Activated CD4-positive, alpha-beta memory T cell treated with anti-CD3 and anti-CD28 coated beads for 36 hours (primary cell): ENCODE data around the gene RPRD2. TPM values are rescaled to one million over a fixed set of nuclear protein-coding genes. Genes with fewer than 3 reads are reported as not detected.

Experiments
- CTCF ChIA-PET: fragments of 350-600 bp; sonication (Branson Sonifier 250); formaldehyde crosslinking; loops from one replicate; lab custom pipeline; 2021; ENCODE audit warnings: antibody characterized with exemption, inconsistent platforms; lab: Charles Lee
- POLR2A ChIA-PET: fragments of 350-600 bp; sonication (Branson Sonifier 250); formaldehyde crosslinking; loops from one replicate; lab custom pipeline; 2021; ENCODE audit warnings: antibody characterized with exemption; lab: Charles Lee
- DNase-seq: peaks from one replicate; pipeline ENCODE4 v3.0.0-alpha.2; 2020
- H3K27ac Mint-ChIP-seq: one replicate; pipeline ENCODE4 v1.8.0; 2021; ENCODE audit warnings: mixed read lengths
- H3K27me3 Mint-ChIP-seq: one replicate; pipeline ENCODE4 v1.8.0; 2021; ENCODE audit warnings: mixed read lengths
- H3K36me3 Mint-ChIP-seq: one replicate; pipeline ENCODE4 v1.8.0; 2021; ENCODE audit warnings: mixed read lengths
- H3K4me1 Mint-ChIP-seq: one replicate; pipeline ENCODE4 v1.8.0; 2021; ENCODE audit warnings: low read depth, mixed read lengths
- H3K4me3 Mint-ChIP-seq: one replicate; pipeline ENCODE4 v1.8.0; 2021; ENCODE audit warnings: mild to moderate bottlenecking, mixed read lengths
- H3K9me3 Mint-ChIP-seq: one replicate; pipeline ENCODE4 v1.8.0; 2021; ENCODE audit warnings: mixed read lengths
- intact Hi-C: fragments of 100-400 bp; cut with micrococcal nuclease; formaldehyde crosslinking; loops from one replicate; pipeline ENCODE4 v1.15.1; 2023
- total RNA-seq, 2 experiments: library from RNA; stranded (reverse); gene quantifications; one replicate each; pipeline ENCODE4 v1.2.3, GENCODE V29; 2021

RPRD2 gene
- total RNA-seq, 2 experiments from 2014 or later = 22.2 to 22.6 TPM

DNA sequence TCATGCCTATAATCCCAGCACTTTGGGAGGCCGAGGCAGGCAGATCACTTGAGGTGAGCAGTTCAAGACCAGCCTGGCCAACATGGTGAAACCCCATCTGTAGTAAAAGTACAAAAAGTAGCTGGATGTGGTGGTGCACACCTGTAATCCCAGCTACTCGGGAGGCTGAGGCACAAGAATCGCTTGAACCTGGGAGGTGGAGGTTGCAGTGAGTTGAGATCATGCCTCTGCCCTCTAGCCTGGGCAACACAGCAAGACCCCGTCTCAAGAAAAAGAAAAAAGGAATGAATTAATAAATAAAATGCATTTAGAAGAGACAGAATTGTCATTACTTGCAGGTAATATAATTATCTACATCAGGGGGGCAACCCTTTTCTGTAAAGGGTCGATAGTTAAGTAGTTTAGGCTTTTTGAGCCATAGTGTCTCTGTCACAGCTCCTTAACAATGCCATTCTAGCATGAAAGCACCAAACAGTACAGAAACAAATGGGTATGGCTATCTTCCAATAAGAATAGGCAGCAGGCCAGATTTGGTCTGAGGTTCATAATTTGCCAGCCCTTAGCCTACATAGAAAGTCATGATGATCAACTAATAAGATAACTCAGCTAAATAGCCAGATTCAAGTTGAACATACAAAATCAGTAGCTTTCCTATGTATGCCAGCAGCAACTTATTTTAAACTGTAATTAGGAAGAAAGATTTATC lies 56.8 kb downstream of the RPRD2 start:
- POLR2A ChIA-PET = no interaction called here
- CTCF ChIA-PET = interaction anchor here (0.6 kb wide), 1 partner anchor 560 kb away, joined by 3 read pairs; no protein-coding TSS in a partner anchor
- no peak overlapping the region for H3K27ac Mint-ChIP-seq
- H3K9me3 Mint-ChIP-seq = no peaks in the 10 kb centered on the region
- no peak overlapping the region for H3K4me3 Mint-ChIP-seq
- intact Hi-C loops = no loop called here
- peaks cover 24% of the 10 kb centered on the region for H3K4me1 Mint-ChIP-seq
- no peaks in the 10 kb centered on the region for H3K27me3 Mint-ChIP-seq
- H3K36me3 Mint-ChIP-seq = peaks cover 3% of the 10 kb centered on the region
- no peak for DNase-seq

DNA sequence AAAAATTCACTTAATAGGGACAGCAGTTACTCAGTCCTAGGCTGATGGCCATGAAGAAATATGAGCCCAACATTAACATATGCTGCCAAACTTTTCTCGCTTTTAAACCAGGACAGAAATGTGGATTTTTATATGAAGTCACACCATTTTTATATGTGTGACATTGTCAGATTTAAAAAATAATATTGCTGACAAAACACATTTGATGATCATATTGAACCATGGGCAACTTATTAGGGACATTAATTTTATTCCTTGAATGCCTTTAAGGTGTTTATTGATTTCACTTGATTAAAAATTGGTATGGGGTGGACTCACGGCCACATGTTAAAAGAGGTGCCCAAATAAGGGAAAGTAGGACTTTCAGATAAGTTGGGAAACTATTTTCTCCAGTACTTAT lies 58.6 kb downstream of the RPRD2 start:
- Mint-ChIP-seq H3K4me3 (no peak overlapping the region), H3K4me1 (peaks cover 9% of the 10 kb centered on the region), H3K27ac (no peak overlapping the region), H3K9me3 (no peaks in the 10 kb centered on the region), H3K36me3 (peaks cover 2% of the 10 kb centered on the region), H3K27me3 (no peaks in the 10 kb centered on the region)
- ChIA-PET CTCF (no interaction called here), POLR2A (interaction anchor here (0.6 kb wide), 1 partner anchor 48 kb away, joined by 4 read pairs; no protein-coding TSS in a partner anchor)
- no peak for DNase-seq
- intact Hi-C loops = no loop called here

DNA sequence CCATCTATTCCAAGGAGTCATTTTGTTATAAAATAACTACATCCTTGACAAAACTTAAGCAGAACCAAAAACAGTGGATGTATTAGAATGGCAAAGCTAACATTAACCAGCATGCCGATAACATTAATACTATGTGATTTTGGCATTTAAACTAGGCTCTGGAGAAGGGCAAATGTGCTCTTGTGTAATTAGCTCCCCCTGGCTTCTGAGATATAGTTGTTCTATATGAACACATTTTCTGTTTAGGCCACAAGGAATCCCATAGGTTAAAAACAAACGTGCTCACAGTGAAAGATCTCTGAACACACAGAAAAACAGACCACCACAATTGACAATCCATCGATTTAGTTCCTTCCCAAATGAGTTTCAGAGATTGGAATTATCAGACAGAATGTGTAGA lies 65.9 kb downstream of the RPRD2 start:
- H3K4me3 Mint-ChIP-seq = no peak overlapping the region
- ChIA-PET POLR2A (no interaction called here), CTCF (interaction anchor here (0.8 to 1.4 kb wide), 3 partner anchors 16 to 174 kb away, joined by 3 to 4 read pairs (median 3); partner anchors contain the start of gene RPRD2)
- peaks cover 2% of the 10 kb centered on the region for H3K4me1 Mint-ChIP-seq
- intact Hi-C loops = loop anchor here (5.0 kb wide), 1 partner anchor 173 kb away; the partner anchor contains the start of gene CA14
- no peaks in the 10 kb centered on the region for H3K27me3 Mint-ChIP-seq
- H3K36me3 Mint-ChIP-seq = peaks cover 5% of the 10 kb centered on the region
- DNase-seq = no peak
- no peaks in the 10 kb centered on the region for H3K9me3 Mint-ChIP-seq
- H3K27ac Mint-ChIP-seq = no peak overlapping the region

DNA sequence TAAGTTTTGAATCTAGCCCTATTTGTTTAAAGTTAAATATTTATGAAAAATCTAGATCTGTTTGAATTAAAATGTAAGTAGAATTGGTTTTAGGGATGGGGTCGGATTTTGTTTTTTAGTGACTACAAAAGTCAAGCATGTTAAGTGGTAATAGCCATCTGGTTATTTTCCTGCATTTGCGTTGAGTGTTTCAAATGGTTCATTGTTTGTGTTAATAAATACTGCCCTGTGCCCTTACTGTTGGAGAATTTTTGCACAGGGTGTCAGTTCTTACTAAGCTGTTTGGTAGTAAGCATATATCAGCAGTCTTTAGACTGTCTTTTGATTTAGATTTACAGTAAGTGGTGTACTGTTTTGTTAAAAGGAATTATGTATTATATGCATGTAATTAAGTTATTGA lies 77.2 kb downstream of the RPRD2 start:
- intact Hi-C loops = loop anchor here (5.0 kb wide), 2 partner anchors 79 to 184 kb away; partner anchors contain the start of genes CA14 and RPRD2
- no peak overlapping the region for H3K27ac Mint-ChIP-seq
- peaks cover 18% of the 10 kb centered on the region for H3K36me3 Mint-ChIP-seq
- ChIA-PET POLR2A (no interaction called here), CTCF (no interaction called here)
- H3K27me3 Mint-ChIP-seq = no peaks in the 10 kb centered on the region
- H3K4me3 Mint-ChIP-seq = no peak overlapping the region
- peaks cover 12% of the 10 kb centered on the region for H3K4me1 Mint-ChIP-seq
- no peak for DNase-seq
- no peaks in the 10 kb centered on the region for H3K9me3 Mint-ChIP-seq

DNA sequence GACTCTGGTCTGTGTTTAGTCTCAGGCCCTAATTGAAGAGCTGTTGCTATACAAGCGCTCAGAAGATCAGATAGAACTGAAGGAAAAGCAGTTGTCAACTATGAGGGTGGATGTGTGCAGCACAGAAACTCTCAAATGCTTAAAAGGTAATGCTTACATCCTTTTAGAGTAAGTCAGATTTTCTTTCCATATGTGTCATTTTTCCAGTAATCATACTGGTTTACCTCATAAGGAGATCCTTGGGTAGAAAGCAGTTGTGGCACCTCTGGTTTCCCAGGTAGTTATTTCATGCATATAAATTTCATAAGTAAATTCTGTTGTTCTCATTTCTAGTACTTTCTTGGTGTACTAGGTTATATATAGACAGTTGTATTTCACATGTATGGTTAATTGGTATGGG lies 80.3 kb downstream of the RPRD2 start:
- intact Hi-C loops = loop anchor here (5.0 kb wide), 2 partner anchors 82 to 187 kb away; partner anchors contain the start of genes CA14 and RPRD2
- Mint-ChIP-seq H3K27ac (peak overlapping the region; percentile 87), H3K9me3 (no peaks in the 10 kb centered on the region), H3K4me1 (peaks cover 12% of the 10 kb centered on the region), H3K36me3 (peaks cover 24% of the 10 kb centered on the region), H3K4me3 (no peak overlapping the region), H3K27me3 (no peaks in the 10 kb centered on the region)
- DNase-seq = peak; percentile 13
- ChIA-PET POLR2A (interaction anchor here (1.1 kb wide), 1 partner anchor 122 kb away, joined by 3 read pairs; no protein-coding TSS in a partner anchor), CTCF (interaction anchor here (0.7 to 1.0 kb wide), 2 partner anchors 89 to 188 kb away, joined by 3 to 5 read pairs; no protein-coding TSS in a partner anchor)

DNA sequence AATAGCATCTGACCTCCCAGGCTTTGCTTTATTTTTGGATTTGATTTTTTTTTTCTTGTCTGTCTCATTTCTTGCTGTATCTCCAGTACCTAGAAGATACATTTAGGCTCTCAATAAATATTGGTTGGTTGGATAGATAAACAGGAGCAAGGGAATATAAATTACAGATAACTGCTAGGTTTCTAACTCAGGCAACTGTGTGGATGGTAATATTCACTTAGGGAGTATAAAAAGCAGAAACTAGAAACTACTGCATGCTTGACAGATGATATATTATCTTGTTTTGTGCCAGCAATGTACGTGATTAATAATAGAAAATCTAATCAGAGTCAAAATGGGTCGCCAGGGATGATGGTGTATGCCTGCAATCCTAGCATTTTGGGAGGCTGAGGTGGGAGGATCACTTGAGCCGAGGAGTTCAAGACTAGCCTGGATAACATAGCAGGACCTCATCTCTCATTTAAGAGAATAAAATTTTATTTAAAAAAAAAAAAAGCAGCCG lies 92.2 kb downstream of the RPRD2 start:
- ChIA-PET POLR2A (no interaction called here), CTCF (no interaction called here)
- intact Hi-C loops = no loop called here
- Mint-ChIP-seq H3K4me1 (peaks cover 6% of the 10 kb centered on the region), H3K36me3 (peaks cover 14% of the 10 kb centered on the region), H3K27me3 (no peaks in the 10 kb centered on the region), H3K4me3 (no peak overlapping the region), H3K9me3 (no peaks in the 10 kb centered on the region), H3K27ac (no peak overlapping the region)
- DNase-seq = no peak

DNA sequence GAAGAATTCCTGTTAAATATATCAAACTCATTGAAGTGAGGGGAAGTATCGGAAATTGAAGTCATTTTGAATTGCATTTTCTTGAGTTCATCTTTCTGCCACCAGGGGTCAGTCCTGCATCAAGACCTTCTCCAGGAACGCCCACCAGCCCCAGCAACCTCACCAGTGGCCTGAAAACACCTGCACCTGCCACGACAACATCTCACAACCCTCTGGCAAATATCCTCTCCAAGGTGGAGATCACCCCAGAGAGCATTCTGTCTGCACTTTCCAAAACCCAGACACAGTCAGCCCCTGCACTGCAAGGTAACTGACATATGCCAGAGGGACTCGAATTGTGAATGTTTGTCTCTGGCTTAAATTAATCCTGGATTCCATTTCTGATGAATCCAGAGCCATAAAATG lies 100.5 kb downstream of the RPRD2 start:
- Mint-ChIP-seq H3K4me1 (peaks cover 4% of the 10 kb centered on the region), H3K27me3 (no peaks in the 10 kb centered on the region), H3K36me3 (peaks cover 18% of the 10 kb centered on the region), H3K27ac (peak overlapping the region; percentile 11), H3K9me3 (no peaks in the 10 kb centered on the region), H3K4me3 (no peak overlapping the region)
- intact Hi-C loops = loop anchor here (1.0 to 5.0 kb wide), 3 partner anchors 53 to 513 kb away; partner anchors contain the start of gene FALEC
- ChIA-PET POLR2A (no interaction called here), CTCF (interaction anchor here (0.6 to 2.5 kb wide), 6 partner anchors 36 to 96 kb away, joined by 3 to 15 read pairs (median 6); partner anchors contain the start of gene FALEC)
- peak; percentile 76 for DNase-seq

DNA sequence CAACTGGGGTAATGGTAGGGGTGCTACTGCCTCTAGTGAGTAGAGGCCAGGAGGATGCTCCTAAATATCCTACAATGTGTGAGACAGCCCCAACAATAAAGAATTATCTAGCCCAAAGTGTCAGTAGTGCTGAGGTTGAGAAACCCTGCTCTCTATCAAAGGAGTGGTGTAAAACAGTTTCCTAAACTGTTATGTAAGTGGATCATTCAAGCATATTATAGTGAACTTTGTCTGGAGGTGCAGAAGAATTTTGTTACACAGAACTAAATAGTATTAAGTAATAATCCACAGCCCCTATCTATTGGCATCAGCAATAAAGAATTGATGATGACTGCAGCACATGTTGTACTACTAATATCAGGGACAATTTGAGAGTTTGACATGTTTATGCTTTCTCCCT lies 103.0 kb downstream of the RPRD2 start:
- intact Hi-C loops = no loop called here
- H3K27ac Mint-ChIP-seq = no peak overlapping the region

DNA sequence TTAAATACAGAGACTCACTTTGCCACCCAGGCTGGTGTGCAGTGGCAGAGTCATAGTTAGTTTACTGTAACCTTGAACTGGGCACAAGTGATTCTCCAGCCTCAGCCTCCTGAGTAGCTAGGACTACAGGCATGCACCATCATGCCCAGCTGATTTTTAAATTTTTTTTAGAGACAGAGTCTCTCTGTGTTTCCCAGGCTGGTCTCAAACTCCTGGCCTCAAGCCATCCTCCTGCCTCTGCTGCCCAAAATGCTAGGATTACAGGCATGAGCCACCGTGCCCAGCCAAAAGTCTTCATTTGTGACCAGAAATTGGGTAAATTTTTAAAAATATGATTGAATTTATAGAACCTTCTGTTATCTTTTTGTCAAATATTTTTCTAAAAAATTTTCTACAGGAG lies 105.3 kb downstream of the RPRD2 start:
- no peak for DNase-seq
- no peak overlapping the region for H3K27ac Mint-ChIP-seq
- H3K4me1 Mint-ChIP-seq = peaks cover 2% of the 10 kb centered on the region
- intact Hi-C loops = no loop called here
- peaks cover 32% of the 10 kb centered on the region for H3K36me3 Mint-ChIP-seq
- H3K27me3 Mint-ChIP-seq = no peaks in the 10 kb centered on the region
- CTCF ChIA-PET = interaction anchor here (0.6 kb wide), 1 partner anchor 630 kb away, joined by 3 read pairs; no protein-coding TSS in a partner anchor
- H3K4me3 Mint-ChIP-seq = no peak overlapping the region
- POLR2A ChIA-PET = no interaction called here
- H3K9me3 Mint-ChIP-seq = no peaks in the 10 kb centered on the region

More for the DNA sequence above, 103.0 kb downstream of the RPRD2 start:
- Mint-ChIP-seq H3K36me3 (peaks cover 28% of the 10 kb centered on the region), H3K4me3 (no peak overlapping the region), H3K27me3 (no peaks in the 10 kb centered on the region), H3K4me1 (peaks cover 4% of the 10 kb centered on the region), H3K9me3 (no peaks in the 10 kb centered on the region)
- ChIA-PET CTCF (interaction anchor here (0.6 kb wide), 1 partner anchor 62 kb away, joined by 3 read pairs; no protein-coding TSS in a partner anchor), POLR2A (no interaction called here)
- DNase-seq = no peak

DNA sequence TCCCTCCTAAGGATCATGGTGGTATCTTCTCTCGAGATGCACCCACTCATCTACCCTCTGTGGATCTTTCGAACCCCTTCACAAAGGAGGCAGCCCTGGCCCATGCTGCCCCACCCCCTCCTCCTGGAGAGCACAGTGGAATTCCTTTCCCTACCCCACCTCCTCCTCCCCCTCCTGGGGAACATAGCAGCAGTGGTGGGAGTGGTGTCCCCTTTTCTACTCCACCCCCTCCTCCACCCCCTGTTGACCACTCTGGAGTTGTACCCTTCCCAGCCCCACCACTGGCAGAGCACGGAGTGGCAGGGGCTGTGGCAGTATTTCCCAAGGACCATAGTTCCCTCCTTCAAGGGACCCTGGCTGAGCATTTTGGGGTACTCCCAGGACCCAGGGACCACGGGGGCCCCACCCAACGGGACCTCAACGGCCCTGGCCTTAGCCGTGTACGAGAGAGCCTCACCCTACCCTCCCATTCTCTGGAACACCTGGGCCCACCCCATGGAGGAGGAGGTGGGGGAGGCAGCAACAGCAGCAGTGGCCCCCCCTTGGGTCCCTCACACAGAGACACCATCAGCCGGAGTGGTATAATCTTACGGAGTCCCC lies 108.8 kb downstream of the RPRD2 start:
- H3K27me3 Mint-ChIP-seq = no peaks in the 10 kb centered on the region
- CTCF ChIA-PET = no interaction called here
- no peak overlapping the region for H3K4me3 Mint-ChIP-seq
- intact Hi-C loops = no loop called here
- peaks cover 11% of the 10 kb centered on the region for H3K4me1 Mint-ChIP-seq
- H3K27ac Mint-ChIP-seq = no peak overlapping the region
- H3K9me3 Mint-ChIP-seq = no peaks in the 10 kb centered on the region
- H3K36me3 Mint-ChIP-seq = peaks cover 22% of the 10 kb centered on the region
- POLR2A ChIA-PET = no interaction called here
- no peak for DNase-seq

DNA sequence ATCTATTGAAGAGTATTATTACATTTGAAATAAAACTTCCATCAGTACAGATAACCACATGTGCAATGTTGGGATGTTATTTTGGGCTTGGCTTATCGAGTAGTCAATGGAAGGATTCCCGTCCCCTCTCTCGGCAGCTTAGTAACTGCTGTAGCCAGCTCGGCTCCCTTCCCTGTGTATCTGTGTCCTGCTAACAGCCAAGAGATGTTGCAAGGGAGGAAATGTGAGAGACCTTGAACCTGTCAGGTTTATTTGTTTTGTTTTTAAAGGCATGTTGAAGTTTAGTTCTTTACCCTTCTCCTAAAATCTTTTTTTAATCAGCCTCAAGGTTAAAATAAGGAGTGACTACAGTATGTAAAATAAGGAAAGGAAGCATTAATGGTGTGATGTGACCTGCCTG lies 109.7 kb downstream of the RPRD2 start:
- H3K4me1 Mint-ChIP-seq = peaks cover 11% of the 10 kb centered on the region
- intact Hi-C loops = no loop called here
- no peak overlapping the region for H3K27ac Mint-ChIP-seq
- H3K9me3 Mint-ChIP-seq = no peaks in the 10 kb centered on the region
- ChIA-PET POLR2A (no interaction called here), CTCF (no interaction called here)
- peaks cover 22% of the 10 kb centered on the region for H3K36me3 Mint-ChIP-seq
- no peak for DNase-seq
- H3K27me3 Mint-ChIP-seq = no peaks in the 10 kb centered on the region
- H3K4me3 Mint-ChIP-seq = no peak overlapping the region

DNA sequence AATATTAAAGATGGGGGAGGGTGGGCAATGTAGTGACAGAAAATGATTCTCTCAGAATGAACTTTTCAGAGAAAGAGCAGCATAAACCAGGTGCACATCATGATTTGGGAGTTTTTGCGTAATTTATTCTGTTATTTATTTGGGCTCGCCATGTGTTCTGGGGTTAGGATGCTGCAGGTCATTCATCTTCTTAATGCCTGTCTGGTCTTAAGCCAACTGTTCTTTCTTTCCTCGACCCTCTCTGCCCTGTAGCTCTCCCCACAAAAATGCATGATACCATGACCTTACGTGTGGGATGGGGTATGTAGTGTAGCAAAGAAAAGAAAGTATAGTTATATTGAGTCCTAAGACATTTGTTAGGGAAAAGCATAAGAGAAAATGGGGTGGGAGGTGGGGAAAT lies 110.9 kb downstream of the RPRD2 start:
- peaks cover 22% of the 10 kb centered on the region for H3K36me3 Mint-ChIP-seq
- intact Hi-C loops = no loop called here
- no peaks in the 10 kb centered on the region for H3K9me3 Mint-ChIP-seq
- POLR2A ChIA-PET = no interaction called here
- peaks cover 11% of the 10 kb centered on the region for H3K4me1 Mint-ChIP-seq
- DNase-seq = no peak
- H3K4me3 Mint-ChIP-seq = no peak overlapping the region
- CTCF ChIA-PET = no interaction called here
- H3K27me3 Mint-ChIP-seq = no peaks in the 10 kb centered on the region
- no peak overlapping the region for H3K27ac Mint-ChIP-seq
